Central memory CD4-positive, alpha-beta T cell (primary cell): ENCODE data around the gene SH2D7.

Source experiments
- DNase-seq: peaks from one replicate; pipeline ENCODE4 v3.0.0; 2022
- total RNA-seq, 3 experiments: gene quantifications; one replicate each; lab custom pipeline; 2026; lab: John Stamatoyannopoulos, UW

The SH2D7 gene
- 0 reads per million in 3 experiments for total RNA-seq

DNA sequence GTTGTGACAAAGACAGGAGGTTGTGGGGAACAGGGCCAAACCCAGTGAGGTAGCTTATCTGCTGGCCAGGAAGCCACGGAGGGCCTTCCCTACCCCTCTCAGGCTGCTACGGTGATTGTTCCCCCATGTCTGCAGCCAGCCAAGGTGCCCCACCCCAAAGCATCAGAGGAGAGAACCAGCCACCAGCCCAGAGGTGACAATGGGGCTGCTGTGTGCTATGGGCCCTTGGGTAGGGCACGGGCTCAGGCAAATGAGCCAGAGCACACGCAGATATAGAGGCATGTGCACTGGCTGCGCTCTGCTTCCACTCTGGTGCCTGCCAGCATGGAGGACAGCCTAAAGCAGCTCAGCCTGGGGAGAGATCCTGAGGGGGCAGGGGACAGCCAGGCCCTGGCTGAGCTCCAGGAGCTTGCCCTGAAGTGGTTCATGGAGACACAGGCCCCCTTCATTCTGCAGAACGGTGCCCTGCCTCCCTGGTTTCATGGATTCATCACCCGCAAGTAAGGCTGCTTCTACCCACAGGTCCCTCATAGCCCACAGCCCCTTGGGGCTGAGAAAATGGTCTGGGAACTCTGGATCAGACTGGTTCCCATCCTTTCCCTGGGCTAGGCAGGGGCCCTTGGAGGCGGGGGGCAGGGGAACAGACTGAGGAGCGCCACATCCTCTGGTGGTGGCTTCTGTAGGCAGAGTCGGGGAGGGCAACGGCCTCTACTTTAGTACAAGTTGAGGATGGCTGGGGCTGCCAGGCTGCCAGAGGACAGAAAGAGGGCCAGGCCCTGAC lies at the start of gene SH2D7:
Gene SH2D7 (plus strand): TSS at position 301 of the 781 bp plus-strand sequence. CDS start 24 bp downstream, at position 325.
- no peak for DNase-seq

DNA sequence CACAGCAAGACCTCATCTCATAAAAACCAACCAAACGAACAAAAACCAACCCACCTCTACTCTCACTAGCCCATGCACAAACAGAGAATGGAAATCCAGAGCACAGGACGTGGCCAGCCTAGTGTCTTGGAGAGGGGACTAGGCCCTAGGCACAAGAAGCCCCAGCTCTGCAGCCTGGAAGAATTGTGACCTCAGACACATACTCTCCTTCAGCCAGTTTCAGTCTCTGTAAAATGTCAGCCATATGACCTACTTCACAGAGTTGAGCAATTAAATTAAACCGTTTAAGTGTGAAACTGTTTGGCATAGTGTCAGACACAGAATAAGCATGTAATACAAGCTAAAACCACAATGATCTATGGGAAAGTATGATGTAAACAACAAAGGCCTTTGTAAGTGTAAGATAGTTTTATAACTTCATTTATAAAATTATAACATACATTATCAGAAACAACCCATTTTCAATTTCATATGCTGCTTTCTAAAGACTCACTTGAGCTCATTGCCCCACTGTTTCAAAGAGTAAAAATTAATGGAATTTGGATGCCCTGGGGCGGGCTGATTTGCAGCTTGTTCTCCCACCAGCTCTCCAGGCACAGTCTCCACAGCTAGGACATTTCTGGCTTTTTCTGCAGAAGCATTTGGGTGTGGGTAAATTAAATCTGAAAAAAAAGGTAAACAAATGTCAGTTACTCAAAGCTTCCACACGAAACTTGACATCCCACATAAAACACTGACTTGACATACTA lies 47.8 kb upstream of the SH2D7 start:
- DNase-seq, result peak; percentile 47

DNA sequence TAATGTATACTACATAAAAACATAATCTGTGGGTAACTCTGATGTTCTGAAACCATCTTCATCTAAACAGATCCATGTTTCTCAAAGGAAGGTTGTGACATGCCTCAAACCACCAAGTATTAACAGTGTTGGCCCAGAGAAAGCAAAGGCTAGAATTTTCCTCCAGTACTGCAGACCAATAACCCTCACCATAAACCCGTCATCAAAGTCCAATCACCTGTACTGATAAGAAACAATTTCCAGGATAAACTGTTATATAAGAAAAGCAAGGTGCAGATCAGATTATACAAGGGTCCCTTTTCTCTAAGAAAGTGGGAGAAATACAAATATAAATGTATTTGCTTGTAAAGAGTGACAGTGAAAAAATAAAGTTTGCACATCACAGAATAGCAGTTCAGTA lies 47.2 kb upstream of the SH2D7 start:
- no peak for DNase-seq

GRCh38 chr15:78046796-78047341 lies 45.5 kb upstream of the SH2D7 start:
- no peak for DNase-seq

DNA sequence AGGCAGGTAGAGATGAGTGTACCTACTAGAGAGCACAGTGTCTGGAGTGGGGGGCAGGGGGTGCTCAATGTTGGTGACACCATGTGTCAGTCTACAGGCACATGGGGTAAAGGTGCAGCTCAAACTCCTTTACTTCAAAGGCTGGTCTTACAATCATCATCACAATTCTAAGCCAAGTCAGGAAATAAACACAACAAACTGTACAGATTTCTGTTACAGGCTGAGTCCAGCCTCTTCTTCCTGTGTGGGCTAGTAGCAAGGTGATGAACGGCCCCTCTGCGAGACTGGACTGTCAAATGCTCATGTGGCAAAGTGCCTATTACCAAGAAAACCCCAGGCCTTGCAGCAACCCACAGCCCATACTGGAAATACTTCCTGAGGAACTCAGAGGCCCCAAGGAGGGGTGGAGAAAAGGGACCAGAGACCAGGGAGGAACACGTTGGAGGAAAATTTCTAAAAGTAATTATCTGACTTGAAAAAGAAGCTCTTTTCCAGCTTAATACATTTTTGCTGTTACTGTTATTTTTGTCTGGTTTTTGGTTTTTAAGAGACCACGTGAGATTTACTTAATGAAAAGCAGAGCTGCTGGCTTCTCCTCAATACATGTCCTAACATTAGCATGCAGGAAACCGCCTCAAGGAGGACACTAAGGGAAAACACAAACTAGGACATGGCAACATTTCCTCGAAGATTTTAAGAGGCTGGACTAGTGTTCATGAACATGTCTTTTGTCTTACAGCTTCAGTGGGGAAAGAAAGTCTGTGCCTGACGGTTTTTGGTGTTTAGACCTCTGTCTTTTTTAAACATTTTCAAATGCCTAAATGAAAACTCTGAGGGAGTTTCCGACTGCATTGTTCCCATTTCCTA lies 44.4 kb upstream of the SH2D7 start:
- no peak for DNase-seq

DNA sequence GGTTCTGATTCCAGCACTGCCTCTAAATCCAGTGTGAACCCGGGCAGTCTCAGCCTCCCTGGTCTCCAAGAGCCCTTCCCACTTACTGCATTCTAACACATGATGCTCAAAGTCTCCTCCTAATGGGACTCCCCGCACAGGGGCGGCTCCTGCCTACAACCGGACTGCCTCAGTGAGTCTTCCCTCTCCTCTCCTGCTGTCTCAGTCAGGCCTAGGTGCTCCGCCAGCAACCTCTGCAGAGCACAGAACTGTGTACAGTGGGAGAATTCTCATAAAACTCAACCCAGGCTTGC lies 43.8 kb upstream of the SH2D7 start:
- DNase-seq, result no peak

DNA sequence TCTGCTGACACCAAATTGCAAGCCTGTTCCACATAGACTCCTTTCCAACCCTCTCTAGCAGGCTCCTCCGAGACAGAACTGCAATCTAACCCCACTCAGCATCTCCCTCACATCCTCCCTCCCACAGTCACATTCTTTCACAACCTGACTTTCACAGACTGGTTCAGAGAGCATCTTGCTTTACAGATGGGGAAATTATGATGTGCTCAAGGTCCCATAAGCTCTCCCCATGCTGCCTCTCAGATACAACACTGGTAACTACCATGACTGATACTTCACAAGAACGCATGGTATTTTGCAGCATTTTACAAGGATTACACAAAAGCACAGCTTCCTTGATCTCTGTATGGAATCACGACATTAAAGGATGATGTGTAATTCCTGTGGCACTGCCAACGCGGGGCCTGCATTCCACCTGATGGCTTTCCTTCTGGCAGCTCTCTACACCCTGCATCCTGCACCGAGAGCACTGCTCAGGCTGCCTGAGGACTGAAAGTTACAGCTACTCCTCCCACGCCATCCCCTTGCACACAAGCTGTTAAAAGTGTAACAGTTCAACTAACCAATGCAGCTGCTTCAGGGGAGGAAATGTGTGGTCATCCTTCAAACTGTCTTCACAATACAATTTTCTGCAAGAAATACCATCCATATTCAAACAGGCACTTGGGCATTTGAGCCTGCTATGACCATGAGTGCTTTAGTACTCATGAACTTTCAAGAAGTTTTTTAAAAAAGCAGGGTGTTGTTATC lies 42.5 kb upstream of the SH2D7 start:
- peak; percentile 52 for DNase-seq

GRCh38 chr15:78050441-78050809 lies 41.9 kb upstream of the SH2D7 start:
- peak; percentile 61 for DNase-seq

DNA sequence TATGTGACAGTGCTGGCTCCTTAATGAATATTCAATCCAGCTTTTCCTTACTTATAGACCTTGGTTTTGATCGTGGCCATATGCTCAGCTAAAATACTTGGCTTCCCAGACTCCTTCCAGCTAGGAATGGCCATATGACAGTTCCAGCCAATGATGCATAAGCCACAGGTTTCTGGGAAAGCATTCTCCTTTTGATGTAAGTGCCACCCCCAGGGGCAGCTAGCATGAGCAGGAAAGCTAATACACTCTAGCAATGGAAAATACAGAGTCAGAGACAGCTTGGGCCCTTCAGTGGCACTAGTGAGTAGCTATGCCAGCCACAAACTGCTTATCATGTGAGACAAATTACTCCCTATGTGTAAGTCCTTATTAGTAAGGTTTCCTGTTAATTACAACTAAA lies 41.5 kb upstream of the SH2D7 start:
- no peak for DNase-seq

DNA sequence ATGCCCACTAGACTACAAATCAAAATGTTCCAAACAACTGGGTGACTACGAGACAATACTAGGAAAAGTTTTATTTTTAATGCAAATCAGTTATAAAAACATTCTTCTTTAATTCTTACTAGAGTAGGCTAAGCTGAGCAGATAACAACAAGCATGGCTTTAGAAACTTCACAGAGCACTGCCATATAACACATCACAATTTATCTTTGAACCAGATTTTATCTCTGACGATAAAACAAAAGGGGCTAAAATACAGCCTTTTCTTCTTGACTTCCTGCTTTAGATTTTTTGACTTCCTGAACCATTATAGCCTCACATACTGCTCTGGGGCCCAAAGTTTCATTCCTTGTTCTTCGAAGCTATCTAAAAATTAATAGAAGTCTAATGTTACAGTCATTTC lies 40.8 kb upstream of the SH2D7 start:
- DNase-seq, result no peak

DNA sequence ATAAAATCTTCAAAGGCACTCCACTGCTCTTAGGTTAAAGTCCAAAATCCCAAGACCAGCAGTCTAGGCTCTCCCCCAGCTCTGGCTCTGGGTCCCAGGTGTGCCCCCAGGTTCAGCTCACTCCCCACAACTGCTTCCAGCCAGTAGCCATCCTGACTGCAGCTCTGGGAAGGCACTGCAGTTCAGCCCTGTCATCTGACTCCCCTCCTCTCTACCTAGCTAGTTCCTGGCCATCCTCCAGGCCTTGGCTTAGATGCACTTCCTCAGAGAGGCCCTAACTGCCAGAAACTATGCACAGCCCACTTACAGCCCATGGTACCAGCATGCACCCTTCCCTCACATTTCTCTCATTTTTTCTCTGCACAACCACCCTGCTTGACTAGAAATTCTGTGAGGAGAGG lies 40.4 kb upstream of the SH2D7 start:
- DNase-seq, result no peak

GRCh38 chr15:78052545-78052944 lies 39.8 kb upstream of the SH2D7 start:
- DNase-seq, result no peak

GRCh38 chr15:78054518-78054917 lies 37.8 kb upstream of the SH2D7 start:
- DNase-seq, result no peak

- DNase-seq, result peak; percentile 66
These were observed 37.4 kb upstream of the SH2D7 start for GRCh38 chr15:78054966-78055365.

DNA sequence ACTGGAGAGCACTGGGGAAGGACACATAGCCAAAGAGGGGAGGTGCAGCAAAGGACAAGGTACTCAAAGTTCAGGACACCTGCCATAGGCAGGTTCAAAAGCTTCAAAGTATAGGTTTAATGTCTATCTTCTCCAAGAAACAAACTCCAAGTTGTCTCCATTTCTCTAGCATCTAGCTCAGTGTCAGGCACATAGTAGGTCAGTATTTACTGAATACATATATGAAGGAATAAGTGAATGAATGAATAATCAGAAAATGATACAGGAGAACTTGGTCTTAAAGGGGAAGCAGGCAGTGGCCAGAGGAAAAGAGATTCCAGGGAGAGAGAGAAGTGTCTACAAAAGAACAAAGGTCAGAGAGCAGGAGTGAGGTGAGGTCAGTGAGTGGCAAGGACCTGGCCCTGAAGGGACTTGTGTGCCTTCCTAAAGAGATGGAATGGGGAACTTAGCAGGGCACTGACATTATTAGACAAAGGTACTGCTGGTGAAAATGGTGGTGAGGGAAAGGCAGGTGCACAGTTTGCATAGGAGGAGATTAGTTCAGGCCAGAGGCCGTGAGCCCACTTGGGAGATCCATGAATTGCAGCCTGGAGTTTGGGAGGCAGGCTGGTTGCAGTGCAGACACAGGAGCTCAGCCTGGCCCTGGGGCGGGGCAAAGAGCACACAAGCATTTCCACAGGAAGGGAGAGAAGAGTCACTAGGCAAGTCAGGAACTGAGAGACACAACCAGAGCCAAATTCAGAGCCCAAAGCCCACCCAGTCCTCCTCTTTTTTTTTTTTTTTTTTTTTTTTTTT lies 36.2 kb upstream of the SH2D7 start:
- no peak for DNase-seq

DNA sequence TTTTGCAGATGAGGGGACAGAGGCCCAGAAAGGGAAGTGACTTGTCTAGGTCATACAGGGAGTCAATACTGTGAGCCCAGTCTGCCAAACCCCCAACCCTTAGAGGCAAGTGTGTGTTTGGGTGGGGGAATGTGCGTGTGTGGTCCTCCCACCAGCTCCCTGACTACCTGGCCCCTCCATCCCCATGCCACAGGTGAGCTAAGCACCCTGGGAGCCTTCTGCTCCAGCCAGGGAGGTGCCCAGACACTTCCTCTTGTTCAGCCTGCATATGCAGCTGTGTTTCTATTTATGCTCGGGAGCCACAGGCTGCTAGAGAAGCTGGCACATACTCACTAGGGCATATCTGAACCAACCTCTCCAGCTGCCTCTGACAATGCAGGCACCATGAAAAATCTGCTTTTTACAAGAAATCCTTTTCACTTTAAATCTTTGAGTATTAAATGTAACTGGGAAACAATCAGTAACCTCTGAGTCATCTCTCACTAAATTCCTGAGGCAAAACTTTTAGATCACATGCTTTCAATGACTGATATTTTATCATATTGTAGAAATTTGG lies 35.6 kb upstream of the SH2D7 start:
- no peak for DNase-seq

- DNase-seq, result no peak
These were observed 34.6 kb upstream of the SH2D7 start for GRCh38 chr15:78057803-78058202.

DNA sequence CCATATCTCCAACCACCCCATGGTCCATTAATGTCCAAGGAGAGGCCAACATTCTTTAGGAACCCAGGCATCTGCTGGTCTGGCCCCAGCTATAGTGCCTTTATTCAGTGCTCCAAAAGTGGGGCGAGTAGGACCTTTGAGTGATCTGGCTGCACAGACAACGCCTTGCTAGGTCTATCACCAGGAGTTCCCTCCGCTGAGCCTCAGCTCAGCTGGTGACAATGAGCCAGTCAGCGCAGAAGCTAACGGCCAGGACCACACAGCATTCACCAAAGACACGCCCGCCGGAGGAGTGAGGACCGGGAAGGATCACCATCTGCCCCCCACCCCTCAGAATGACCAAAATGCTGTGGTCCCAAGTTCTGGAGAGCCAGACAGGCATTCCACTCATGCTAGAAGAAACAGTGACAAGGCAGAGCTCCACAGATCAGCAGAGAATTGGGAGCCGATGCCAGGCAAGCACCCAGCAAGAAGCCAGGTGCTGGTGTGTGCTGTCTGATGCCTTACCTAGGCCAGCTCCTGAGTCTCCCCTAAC lies 33.9 kb upstream of the SH2D7 start:
- no peak for DNase-seq

- DNase-seq, result no peak
These were observed 33.1 kb upstream of the SH2D7 start for GRCh38 chr15:78059110-78059839.

DNA sequence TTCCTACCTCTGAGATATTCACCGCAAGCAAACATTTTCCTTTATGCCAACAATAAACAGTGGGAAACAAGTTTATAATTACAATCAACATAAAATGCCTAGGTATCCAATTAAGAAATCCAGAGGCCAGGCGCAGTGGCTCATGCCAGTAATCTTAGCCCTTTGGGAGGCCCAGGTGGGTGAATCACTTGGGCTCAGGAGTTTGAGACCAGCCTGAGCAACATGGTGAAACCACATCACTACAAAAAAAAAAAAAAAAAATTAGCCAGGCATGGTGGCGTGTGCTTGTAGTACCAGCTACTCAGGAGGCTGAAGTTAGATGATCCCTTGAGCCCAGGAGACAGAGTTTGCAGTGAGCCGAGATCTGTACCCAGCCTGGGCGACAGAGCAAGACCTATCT lies 32.1 kb upstream of the SH2D7 start:
- no peak for DNase-seq
